Lung (tissue), 12 donors: ENCODE results near the gene GLB1L2. TPM values are rescaled to one million over a fixed set of nuclear protein-coding genes. Genes with fewer than 3 reads are reported as not detected.

ENCODE experiments used
- ATAC-seq: fragments of 200-7000 bp; cut with Tn5 transposase; one replicate; pipeline ENCODE4 v1.9.1; 2020; ENCODE audit warnings: moderate number of reproducible peaks; ENCODE audit not compliant: insufficient read depth, low FRiP score
- DNase-seq, 3 donors: peaks; one replicate each; pipeline ENCODE4 v3.0.0-alpha.2; 2013 to 2017
- H3K27ac ChIP-seq, 2 donors: one replicate each; pipeline ENCODE4 v1.5.1; 2013; ENCODE audit warnings: mild to moderate bottlenecking in 2 of 2, moderate library complexity in 2 of 2, control low read depth in 1 of 2, inconsistent platforms in 1 of 2, low read depth in 1 of 2, low read length in 1 of 2
- H3K27me3 ChIP-seq, 3 donors: one replicate each; pipeline ENCODE4 v1.5.1; 2013; ENCODE audit warnings: low read length in 2 of 3; ENCODE audit not compliant: control insufficient read depth in 3 of 3, insufficient read depth in 3 of 3
- H3K36me3 ChIP-seq, 4 donors: one replicate each; pipeline ENCODE4 v1.5.1; 2013; ENCODE audit warnings: low read length in 4 of 4, mild to moderate bottlenecking in 1 of 4, moderate library complexity in 1 of 4; ENCODE audit not compliant: control insufficient read depth in 4 of 4, insufficient read depth in 4 of 4
- H3K4me1 ChIP-seq, 5 donors: one replicate each; pipeline ENCODE4 v1.5.1; 2013; ENCODE audit warnings: low read length in 5 of 5, mild to moderate bottlenecking in 2 of 5, moderate library complexity in 1 of 5; ENCODE audit not compliant: control insufficient read depth in 5 of 5, insufficient read depth in 5 of 5
- H3K4me3 ChIP-seq: one replicate; pipeline ENCODE4 v1.5.1; 2013; ENCODE audit warnings: mild to moderate bottlenecking, control low read depth, moderate library complexity
- H3K9ac ChIP-seq, 2 donors: one replicate each; pipeline ENCODE4 v1.5.1; 2013; ENCODE audit warnings: low read length in 2 of 2, control low read depth in 1 of 2; ENCODE audit not compliant: insufficient read depth in 1 of 2
- H3K9me3 ChIP-seq, 4 donors: one replicate each; pipeline ENCODE4 v1.5.1; 2013; ENCODE audit warnings: low read length in 3 of 4, mild to moderate bottlenecking in 1 of 4, moderate library complexity in 1 of 4; ENCODE audit not compliant: control insufficient read depth in 4 of 4, insufficient read depth in 3 of 4
- CTCF ChIP-seq: IDR thresholded peaks from 2 replicates; pipeline ENCODE4 v1.5.1; 2012; ENCODE audit warnings: mild to moderate bottlenecking; ENCODE audit errors: control extremely low read depth, extremely low read depth
- WGBS, 2 donors: extraction: QIAGEN DNeasy Blood & Tissue Kit; methylation state at CpG; one replicate each; pipeline ENCODE4 v1.1.7; 2013; 5-methylcytosine and 5-hydroxymethylcytosine counted together
- polyA plus RNA-seq, 2 donors: library from polyadenylated mRNA; stranded (reverse); fragments of 200-250 nt; gene quantifications; one replicate each; pipeline ENCODE4 v1.2.1, GENCODE V29; 2013
- total RNA-seq, 2 donors: library from RNA; depleted of rRNA in 1 of 2; stranded (reverse); fragments of >200 nt in 1 of 2; gene quantifications; one replicate each; pipeline ENCODE4 v1.2.1, GENCODE V29; 2014 to 2021
- donor health status: control.
- donor health status: control.
- donor health status: Bipolar disorder and iron deficiency.
- donor health status: healthy.
- donor health status: DM: yes; HTN: yes; CAD: no.

GLB1L2 gene
- total and polyA plus RNA-seq, 4 donors = 7.1 to 13.6 (median 9.3) TPM

DNA sequence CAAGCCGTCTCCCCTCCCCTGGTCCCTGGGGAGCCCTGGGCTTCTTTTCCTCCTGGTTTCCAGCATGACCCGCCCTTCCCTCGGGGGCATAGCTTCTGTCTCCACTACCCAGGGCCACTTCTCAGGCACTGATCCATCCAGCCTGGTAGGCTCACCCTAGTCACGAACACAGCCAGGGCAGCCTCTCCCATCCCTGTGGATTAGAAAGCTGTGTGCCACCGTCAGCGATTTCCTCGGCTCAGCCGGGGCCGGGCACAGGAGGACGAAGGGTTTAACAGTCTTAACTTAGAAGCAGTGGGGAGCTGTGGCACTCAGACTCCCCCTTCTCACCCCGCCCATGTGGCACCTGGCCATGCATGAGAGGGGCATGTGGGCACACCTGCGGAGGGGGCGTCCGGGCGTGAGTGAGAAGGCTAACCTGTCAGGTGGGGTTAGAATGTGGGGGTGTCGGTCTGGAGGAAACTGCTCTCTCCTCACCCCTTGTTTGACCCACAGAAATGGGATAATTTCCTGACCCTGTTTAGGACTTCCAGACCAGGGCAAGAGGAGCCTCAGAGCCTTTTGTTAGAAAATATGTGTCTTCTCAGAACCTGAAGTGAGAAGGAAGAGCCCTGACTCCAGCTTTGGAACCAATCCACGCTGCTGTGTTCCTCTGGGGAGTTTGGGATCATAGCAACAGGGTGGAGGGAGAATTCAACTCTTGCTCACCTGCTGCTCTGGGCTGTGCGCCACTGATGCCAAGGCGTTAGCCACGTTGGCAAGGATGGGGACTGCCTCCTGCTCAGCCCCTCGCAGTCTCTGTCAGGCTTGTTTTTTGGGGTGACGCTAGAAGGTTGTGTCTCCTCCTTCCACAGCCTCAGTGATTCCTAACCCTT is 14.6 kb downstream of the GLB1L2 start:
- 79 to 89% methylated on average over 22 of the region's 22 CpGs for WGBS, 2 donors
- H3K27ac ChIP-seq = no peak overlapping the region
- H3K36me3 ChIP-seq = no peaks in the 10 kb centered on the region
- ATAC-seq (no peak), DNase-seq (no peak)
- no peaks in the 10 kb centered on the region for H3K4me1 ChIP-seq
- no peak for TF ChIP-seq CTCF
- H3K9ac ChIP-seq = no peak overlapping the region
- H3K4me3 ChIP-seq = no peak overlapping the region
- H3K27me3 ChIP-seq = no peaks in the 10 kb centered on the region
- no peaks in the 10 kb centered on the region for H3K9me3 ChIP-seq

DNA sequence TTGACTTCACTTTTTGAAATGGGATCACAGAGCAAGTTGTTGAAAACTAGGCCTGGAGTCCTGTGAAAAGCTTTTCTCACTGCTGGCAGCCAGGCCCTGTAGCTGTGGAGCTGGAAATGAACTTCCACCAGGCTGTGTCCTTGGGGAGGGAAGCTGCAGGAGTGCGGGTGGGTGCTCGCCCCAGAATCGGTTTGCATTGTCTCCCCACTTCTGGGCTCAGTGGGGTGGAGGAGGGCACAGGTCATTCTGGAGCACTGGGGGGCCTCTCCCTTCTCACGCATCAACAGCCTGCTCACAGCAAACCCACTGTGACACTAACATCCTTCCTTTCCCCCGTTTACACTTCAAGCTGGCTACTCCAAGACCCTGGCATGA is 15.2 kb downstream of the GLB1L2 start:
- Histone ChIP-seq H3K4me1 (no peaks in the 10 kb centered on the region), H3K9me3 (no peaks in the 10 kb centered on the region), H3K27me3 (no peaks in the 10 kb centered on the region), H3K9ac (no peak overlapping the region), H3K36me3 (no peaks in the 10 kb centered on the region), H3K4me3 (no peak overlapping the region), H3K27ac (no peak overlapping the region)
- WGBS, 2 donors = 79 to 87% methylated on average over 5 of the region's 5 CpGs
- no peak for ATAC-seq
- TF ChIP-seq CTCF = no peak
- DNase-seq = no peak

DNA sequence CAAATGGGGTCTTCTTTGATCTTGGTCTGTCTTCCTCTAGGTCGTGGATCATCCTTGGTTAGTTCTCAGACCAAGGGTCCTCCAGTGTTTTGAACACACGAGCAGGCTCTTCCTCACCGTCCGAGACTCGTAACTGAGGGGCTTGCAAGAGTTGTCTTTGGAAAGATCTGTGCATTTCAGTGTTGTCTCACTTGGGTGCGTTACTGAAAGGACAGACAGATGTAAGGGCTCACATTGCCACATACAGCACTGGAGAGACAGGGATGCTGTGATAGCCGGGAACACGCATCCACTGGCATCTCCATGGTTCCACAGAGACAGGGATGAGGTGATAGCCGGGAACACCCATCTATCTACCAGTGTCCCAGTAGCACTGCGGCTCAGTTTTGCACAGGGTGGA is 15.7 kb downstream of the GLB1L2 start:
- no peak overlapping the region for H3K9ac ChIP-seq
- WGBS, 2 donors = 89 to 90% methylated on average over 10 of the region's 10 CpGs
- ATAC-seq (no peak), DNase-seq (no peak)
- no peaks in the 10 kb centered on the region for H3K9me3 ChIP-seq
- no peak overlapping the region for H3K27ac ChIP-seq
- TF ChIP-seq CTCF = no peak
- no peaks in the 10 kb centered on the region for H3K36me3 ChIP-seq
- H3K4me1 ChIP-seq = no peaks in the 10 kb centered on the region
- no peaks in the 10 kb centered on the region for H3K27me3 ChIP-seq
- H3K4me3 ChIP-seq = no peak overlapping the region
